ENCODE measurements around the gene IFNLR1. TPM values are rescaled to one million over a fixed set of nuclear protein-coding genes. Genes with fewer than 3 reads are reported as not detected.

Gene IFNLR1
- total RNA-seq, 1 experiment from 2014 or later: 9.6 TPM

GRCh38 chr1:24221246-24221645, 34.2 kb upstream of the IFNLR1 start:
- Histone ChIP-seq H3K9me3 (ENCODE audit: control insufficient read depth, low read depth, low read length) (no peaks in the 10 kb centered on the region), H2BK15ac (ENCODE audit: low read depth, low read length) (no peak overlapping the region)

More at GRCh38 chr1:24221246-24221645, 34.2 kb upstream of the IFNLR1 start:
- WGBS (ENCODE audit: extremely low coverage, insufficient read length, low lambda C conversion rate): no CpG with 5 or more reads among the region's 2 CpGs
- H3K4me3 Mint-ChIP-seq: no peak overlapping the region; a peak in 1 of 5 replicates
- H3K36me3 Mint-ChIP-seq (ENCODE audit: insufficient read depth in 1 of 3, low read depth in 3 of 3): no peaks in the 10 kb centered on the region
- Histone ChIP-seq H3K56ac (ENCODE audit: insufficient read length, low read depth, low read length) (no peak overlapping the region), H3K14ac (ENCODE audit: insufficient read depth, low read length) (no peak overlapping the region), H3K79me2 (ENCODE audit: insufficient read depth, low read length) (no peaks in the 10 kb centered on the region), H3K18ac (ENCODE audit: insufficient read length, low read depth, low read length) (no peak overlapping the region), H2BK5ac (ENCODE audit: insufficient read length, low read length) (no peak overlapping the region), H3K23me2 (ENCODE audit: insufficient read length, low read depth, low read length, poor library complexity, severe bottlenecking) (no peaks in the 10 kb centered on the region), H4K5ac (ENCODE audit: insufficient read length, low read depth, low read length) (no peak overlapping the region), H4K91ac (ENCODE audit: insufficient read length, low read depth, low read length) (no peak overlapping the region), H3K23ac (ENCODE audit: insufficient read length, low read depth, low read length) (no peak overlapping the region), H4K8ac (replicated peaks; ENCODE audit: insufficient read length, low read depth, low read length) (no peak overlapping the region), H3K79me1 (ENCODE audit: insufficient read depth, low read depth, low read length, poor library complexity, severe bottlenecking) (no peaks in the 10 kb centered on the region), H3K27ac (ENCODE audit: insufficient read length, low read depth, low read length) (no peak overlapping the region), H2BK120ac (ENCODE audit: low read depth, low read length, poor library complexity, severe bottlenecking) (no peak overlapping the region), H2BK20ac (ENCODE audit: low read depth, low read length, poor library complexity, severe bottlenecking) (no peak overlapping the region), H2BK12ac (ENCODE audit: insufficient read length, low read depth, low read length) (no peak overlapping the region), H2AFZ (ENCODE audit: low read length) (no peak overlapping the region), H4K20me1 (ENCODE audit: control insufficient read depth, insufficient read depth, insufficient read length) (no peaks in the 10 kb centered on the region), H3K4me1 (ENCODE audit: insufficient read depth, low read length) (no peaks in the 10 kb centered on the region), H3K27me3 (ENCODE audit: insufficient read depth, low read length) (no peaks in the 10 kb centered on the region), H2AK5ac (ENCODE audit: insufficient read length, low read length) (no peak overlapping the region), H3K9ac (ENCODE audit: extremely low read depth, insufficient read length, low read length) (no peak overlapping the region), H3K4ac (ENCODE audit: low read depth, low read length) (no peak overlapping the region), H3T11ph (ENCODE audit: low read length) (no peak overlapping the region), H3K4me2 (ENCODE audit: insufficient read depth, insufficient read length, low read length) (no peak overlapping the region)
- H3K9me3 Mint-ChIP-seq: no peaks in the 10 kb centered on the region
- H3K4me1 Mint-ChIP-seq: peaks cover 3 to 14% of the 10 kb centered on the region in 2 experiments
- H3K27ac Mint-ChIP-seq: no peak overlapping the region; a peak in 1 of 7 replicates
- no peak for DNase-seq
- no peak for TF ChIP-seq CTCF (conservative IDR thresholded peaks at IDR 0.05)
- peaks cover 1% of the 10 kb centered on the region; the same call in 1 of the 2 replicates for H3K27me3 Mint-ChIP-seq (ENCODE audit: low read depth)

Data from H9 (cell line).